GM10266 (cell line): ENCODE measurements around the gene PPP4R4.
"Not testable (repeated sequence)": the region's sequence is repeated elsewhere in the genome, so short reads cannot be mapped to it uniquely, and the experiment has no call there.

Experiments
- DNase-seq: peaks from one replicate; pipeline ENCODE4 v3.0.0; 2012; ENCODE audit errors: extremely low spot score
- TF ChIP-seq, protein P1 (sequence below): IDR thresholded peaks from 2 replicates; pipeline ENCODE4 v1.5.1; 2012; ENCODE audit warnings: mild to moderate bottlenecking, low read depth; ENCODE audit not compliant: control insufficient read depth, insufficient read depth; ENCODE audit errors: missing control alignments

The PPP4R4 gene

DNA sequence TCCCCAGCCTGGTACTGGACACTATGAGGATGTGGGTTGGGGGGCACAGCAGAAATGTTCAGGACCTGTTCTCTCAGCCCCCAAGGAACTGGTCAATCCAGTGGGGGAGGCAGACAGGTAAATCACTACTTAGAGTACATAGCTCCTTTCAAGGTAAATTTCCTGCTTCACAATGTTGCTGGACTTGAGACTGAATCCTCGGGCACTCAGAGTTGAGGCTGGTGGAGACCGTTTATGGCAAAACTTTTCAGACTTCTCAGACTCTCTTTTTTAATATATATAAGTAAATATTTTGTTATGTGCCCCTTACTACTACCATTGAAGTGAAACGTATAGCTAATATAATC is 119.4 kb downstream of the PPP4R4 start:
- no peak for DNase-seq
- TF ChIP-seq, protein P1, sequence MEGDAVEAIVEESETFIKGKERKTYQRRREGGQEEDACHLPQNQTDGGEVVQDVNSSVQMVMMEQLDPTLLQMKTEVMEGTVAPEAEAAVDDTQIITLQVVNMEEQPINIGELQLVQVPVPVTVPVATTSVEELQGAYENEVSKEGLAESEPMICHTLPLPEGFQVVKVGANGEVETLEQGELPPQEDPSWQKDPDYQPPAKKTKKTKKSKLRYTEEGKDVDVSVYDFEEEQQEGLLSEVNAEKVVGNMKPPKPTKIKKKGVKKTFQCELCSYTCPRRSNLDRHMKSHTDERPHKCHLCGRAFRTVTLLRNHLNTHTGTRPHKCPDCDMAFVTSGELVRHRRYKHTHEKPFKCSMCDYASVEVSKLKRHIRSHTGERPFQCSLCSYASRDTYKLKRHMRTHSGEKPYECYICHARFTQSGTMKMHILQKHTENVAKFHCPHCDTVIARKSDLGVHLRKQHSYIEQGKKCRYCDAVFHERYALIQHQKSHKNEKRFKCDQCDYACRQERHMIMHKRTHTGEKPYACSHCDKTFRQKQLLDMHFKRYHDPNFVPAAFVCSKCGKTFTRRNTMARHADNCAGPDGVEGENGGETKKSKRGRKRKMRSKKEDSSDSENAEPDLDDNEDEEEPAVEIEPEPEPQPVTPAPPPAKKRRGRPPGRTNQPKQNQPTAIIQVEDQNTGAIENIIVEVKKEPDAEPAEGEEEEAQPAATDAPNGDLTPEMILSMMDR: no peak

DNA sequence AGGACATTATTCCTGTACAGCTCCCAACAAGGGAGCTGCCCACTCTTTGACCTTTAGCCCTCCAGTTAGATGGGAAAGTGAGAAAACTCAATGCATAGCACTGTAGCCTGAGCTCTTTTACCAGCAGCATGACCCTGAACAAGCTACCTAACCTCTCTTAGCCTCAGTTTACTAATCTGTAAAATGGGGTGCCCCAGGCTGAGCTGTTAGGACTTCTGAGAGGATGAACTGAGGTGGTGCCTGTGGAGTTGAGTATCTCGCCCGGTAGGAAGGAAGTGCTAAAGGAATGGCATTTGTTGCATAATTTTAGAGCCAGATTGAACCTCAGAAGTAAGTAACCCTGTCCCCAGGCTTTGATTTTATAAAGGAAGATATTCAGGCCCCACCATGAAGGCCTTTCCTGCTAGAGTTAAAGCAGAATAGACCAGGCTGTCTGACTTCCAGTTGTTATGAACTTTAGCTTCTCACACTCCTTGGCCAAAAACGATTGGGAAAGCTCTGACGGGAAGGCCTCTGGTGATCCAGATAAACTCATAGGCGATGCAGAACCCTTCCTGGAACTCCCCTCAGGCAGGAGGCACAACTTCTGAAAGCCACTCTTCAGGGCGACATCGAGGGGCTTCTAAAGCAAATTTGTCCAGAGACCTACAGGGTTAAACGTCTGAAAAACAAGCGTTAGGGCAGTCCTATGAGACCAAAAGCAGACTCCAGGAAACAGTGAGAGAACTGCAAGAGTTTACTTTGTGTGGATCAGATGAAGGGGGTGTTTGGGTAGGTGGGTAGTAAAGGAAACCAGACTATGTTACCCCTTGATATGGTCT is 121.4 kb downstream of the PPP4R4 start:
- DNase-seq: no peak
- TF ChIP-seq, protein P1: no peak

DNA sequence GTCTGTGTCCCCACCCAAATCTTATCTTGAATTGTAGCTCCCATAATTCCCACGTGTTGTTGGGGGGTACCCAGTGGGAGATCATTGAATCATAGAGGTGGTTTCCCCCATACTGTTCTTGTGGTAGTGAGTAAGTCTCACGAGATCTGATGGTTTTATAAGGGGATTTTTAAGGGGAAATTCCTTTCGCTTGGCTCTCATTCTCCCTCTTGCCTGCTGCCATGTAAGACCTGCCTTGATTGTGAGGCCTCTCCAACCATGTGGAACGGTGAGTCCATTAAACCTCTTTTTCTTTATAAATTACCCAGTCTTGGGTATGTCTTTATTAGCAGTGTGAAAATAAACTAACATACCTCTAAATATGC is 122.0 kb downstream of the PPP4R4 start:
- DNase-seq: not testable (repeated sequence)

DNA sequence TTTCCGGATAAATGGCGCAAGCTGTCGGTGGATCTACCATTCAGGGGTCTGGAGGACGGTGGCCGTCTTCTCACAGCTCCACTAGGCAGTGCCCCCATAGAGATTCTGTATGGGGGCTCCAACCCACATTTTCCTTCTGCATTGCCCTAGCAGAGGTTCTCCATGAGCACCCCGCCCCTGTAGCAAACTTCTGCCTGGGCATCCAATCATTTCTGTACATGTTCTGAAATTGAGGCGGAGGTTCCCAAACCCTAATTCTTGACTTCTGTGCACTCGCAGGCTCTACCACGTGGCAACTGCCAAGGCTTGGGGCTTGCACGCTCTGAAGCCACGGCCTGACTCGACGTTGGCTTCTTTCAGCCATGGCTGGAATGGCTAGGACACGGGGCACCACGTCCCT is 124.0 kb downstream of the PPP4R4 start:
- DNase-seq: no peak

DNA sequence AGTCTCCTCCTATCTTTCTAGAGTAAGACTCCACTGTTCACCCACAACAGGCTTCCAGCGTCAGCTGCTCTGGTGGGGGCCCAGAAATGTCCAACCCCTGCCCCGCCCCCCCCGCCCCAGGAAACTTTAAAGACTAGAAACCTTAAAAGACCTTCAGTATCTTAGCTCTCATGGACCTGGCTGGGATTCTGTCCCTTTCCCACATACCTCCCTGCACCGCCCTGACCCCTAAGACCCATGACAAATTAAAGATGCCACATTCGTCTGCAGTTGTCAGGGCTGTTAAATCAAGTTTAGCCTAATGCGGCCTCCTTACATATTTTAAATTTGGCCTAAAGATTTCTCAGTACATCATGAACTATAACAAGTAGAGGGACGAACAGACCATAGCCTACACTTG is 129.0 kb downstream of the PPP4R4 start:
- no peak for DNase-seq

More for the DNA sequence above, 124.0 kb downstream of the PPP4R4 start:
- TF ChIP-seq, protein P1: no peak

DNA sequence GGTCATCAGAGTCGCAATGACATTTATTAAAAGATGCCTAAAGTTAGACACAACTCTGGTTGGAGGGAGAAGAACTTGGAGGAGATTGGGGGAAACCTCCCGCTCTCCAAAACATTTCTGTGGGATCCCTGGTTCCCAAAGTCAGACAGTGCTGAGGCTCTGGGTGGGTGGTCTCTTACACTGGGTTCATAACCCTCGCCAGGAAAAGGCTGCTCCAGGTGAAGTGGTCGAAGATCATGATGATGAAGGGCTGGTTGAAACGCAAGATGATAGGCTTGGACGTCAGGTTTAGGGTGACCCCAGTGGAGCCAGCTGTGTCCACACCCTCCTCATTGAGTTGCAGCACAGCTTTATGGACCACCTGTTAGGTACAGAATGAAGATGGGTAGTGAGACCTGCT is 130.1 kb downstream of the PPP4R4 start:
- TF ChIP-seq, protein P1: no peak
- DNase-seq: no peak

More for the DNA sequence above, 129.0 kb downstream of the PPP4R4 start:
- TF ChIP-seq, protein P1: no peak

DNA sequence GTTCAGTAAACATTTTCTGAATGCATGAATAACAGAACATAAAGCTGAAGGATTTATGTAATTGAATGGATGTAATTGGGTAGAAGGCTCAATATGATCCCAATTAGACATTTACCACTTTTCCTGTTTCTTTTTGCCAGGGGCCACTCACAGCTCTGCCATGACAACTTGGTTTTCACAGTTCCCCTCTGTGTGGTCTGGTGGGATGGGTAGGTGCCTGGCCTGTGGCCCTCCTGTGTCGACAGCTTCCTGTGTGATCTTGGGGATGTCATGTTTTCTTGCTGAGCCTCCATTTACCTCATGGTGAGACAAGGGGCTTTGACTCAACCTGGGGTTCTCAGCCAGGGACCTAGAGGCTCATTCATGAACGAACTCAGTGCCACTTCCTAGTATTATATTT is 131.5 kb downstream of the PPP4R4 start:
- TF ChIP-seq, protein P1: no peak
- no peak for DNase-seq
